HG03521 (cell line): ENCODE results near the gene ALG1L2.
"Not testable (repeated sequence)": the region's sequence is repeated elsewhere in the genome, so short reads cannot be mapped to it uniquely, and the experiment has no call there.

Experiments used
- ATAC-seq: cut with Tn5 transposase; IDR thresholded peaks from one replicate; pipeline ENCODE4 v1.9.1; 2021; ENCODE audit warnings: mild to moderate bottlenecking, moderate library complexity; ENCODE audit not compliant: unreplicated experiment

The ALG1L2 gene, protein sequence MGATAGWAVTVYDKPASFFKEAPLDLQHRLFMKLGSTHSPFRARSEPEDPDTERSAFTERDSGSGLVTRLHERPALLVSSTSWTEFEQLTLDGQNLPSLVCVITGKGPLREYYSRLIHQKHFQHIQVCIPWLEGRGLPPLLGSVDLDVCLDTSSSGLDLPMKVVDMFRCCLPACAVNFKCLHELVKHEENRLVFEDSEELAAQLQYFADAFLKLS

DNA sequence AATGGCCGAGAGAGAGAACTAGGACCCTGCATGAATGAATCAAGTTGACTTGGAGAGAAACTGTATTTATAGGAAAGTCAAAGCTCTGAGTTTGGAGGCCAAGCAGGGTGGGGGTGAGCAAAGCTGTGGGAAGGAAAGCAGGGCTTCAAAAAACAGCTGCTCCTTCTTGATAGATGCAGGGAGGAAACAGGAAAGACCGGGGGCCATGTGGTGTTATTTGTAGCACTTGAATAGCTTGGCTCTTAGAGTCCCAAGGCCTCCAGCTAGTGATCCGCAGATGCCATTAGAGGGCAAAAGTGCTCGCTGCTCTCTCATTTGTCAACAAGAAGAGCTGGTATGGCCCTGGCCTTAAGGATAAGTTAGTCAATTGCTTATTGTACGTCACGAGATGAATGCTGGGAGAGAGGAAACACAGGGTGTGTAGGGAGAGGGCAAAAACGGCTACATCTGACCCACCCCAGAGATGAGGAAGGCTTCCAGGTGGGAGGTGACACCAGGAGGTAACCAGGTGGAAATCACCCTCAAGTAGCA is at the start of gene ALG1L2:
ALG1L2 (plus strand) TSS at position 481 of the 531 bp plus-strand sequence. CDS start 186 bp downstream, outside the sequence.
- ATAC-seq, result no peak

- ATAC-seq, result not testable (repeated sequence)
Measured at GRCh38 chr3:130037126-130037815, 44.4 kb upstream of the ALG1L2 start.

- ATAC-seq, result not testable (repeated sequence)
Measured at GRCh38 chr3:130042736-130043135, 38.9 kb upstream of the ALG1L2 start.

- ATAC-seq, result not testable (repeated sequence)
Measured at GRCh38 chr3:130043658-130044057, 38.0 kb upstream of the ALG1L2 start.

DNA sequence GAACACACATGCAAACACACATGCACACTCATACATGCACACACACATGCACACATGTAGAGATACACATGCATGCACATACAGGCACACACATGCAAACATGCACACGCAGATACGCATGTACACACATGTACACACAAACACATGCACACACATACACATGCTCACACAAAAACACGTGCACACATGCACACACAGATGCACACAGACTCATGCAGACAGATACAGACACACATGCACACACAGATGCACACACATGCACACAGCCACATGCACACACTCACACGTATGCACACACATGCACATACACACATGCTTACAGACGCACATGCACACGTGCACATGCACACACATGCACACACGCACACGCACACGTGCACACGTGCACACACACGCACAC is 37.3 kb upstream of the ALG1L2 start:
- no peak for ATAC-seq

DNA sequence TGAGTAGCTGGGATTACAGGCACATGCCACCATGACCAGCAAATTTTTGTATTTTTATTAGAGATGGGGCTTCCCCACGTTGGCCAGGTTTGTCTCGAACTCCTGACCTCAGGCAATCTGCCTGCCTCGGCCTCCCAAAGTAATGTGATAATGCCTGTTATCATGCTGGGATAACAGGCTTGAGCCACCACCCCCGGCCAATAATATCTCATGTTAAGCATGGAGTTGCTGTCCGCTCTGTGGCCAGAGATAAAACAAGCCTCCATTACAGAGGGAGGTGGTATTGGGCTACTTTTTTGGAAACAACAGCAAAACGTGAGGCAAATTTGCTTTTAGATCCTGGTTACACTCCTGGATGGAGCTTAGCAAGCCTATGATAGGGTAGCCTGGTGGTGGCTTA is 32.9 kb upstream of the ALG1L2 start:
- ATAC-seq, result no peak

- ATAC-seq, result not testable (repeated sequence)
Measured at GRCh38 chr3:130052366-130052765, 29.3 kb upstream of the ALG1L2 start.

- not testable (repeated sequence) for ATAC-seq
Measured at GRCh38 chr3:130052965-130053364, 28.7 kb upstream of the ALG1L2 start.

DNA sequence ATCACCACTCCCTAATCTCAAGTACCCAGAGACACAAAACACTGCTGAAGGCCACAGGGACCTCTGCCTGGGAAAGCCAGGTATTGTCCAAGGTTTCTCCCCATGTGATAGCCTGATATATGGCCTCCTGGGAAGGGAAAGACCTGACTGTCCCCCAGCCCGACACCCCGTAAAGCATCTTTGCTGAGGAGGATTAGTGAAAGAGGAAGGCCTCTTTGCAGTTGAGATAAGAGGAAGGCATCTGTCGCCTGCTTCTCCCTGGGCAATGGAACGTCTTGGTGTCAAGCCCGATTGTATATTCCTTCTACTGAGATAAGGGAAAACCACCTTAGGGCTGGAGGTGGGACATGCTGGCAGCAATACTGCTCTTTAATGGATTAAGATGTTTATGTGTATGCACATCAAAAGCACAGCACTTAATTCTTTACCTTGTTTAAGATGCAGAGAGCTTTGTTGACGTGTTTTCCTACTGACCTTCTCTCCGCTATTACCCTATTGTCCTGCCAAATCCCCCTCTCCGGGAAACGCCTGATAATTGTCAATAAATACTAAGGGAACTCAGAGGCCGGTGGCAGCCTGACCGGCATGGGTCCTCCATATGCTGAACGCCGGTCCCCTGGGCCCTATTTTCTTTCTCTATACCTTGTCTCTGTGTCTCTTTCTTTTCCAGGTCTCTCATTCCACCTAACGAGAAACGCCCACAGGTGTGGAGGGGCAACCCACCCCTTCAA is 23.9 kb upstream of the ALG1L2 start:
- ATAC-seq, result not testable (repeated sequence)

DNA sequence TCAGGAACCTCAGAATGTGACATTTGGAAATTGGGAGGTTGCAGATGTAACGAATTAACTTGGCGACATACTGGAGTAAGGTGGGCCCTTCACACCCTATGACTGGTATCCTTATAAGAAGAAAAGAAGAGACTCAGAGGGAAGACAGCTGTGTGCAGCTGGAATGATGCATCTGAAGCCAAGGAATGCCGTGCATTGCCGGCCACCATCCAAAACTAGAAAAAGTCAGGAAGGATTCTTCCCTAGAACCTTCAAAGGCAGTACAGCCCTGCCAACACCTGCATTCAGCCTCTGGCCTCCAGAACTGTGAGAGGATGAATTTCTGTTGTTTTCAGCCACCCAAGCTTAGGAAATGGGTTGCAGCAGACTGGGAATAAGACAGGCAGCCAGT is 23.4 kb upstream of the ALG1L2 start:
- not testable (repeated sequence) for ATAC-seq

GRCh38 chr3:130058716-130059115 is 22.9 kb upstream of the ALG1L2 start:
- ATAC-seq, result not testable (repeated sequence)

DNA sequence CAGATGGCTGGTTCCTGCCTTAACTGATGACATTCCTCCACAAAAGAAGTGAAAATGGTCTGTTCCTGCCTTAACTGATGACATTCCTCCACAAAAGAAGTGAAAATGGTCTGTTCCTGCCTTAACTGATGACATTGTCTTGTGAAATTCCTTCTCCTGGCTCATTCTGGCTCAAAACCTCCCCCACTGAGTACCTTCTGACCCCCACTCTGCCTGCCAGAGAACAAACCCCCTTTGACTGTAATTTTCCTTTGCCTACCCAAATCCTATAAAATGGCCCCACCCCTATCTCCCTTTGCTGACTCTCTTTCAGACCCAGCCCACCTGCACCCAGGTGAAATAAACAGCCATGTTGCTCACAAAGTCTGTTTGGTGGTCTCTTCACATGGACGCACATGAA is 22.5 kb upstream of the ALG1L2 start:
- not testable (repeated sequence) for ATAC-seq

GRCh38 chr3:130073582-130073981 is 8.0 kb upstream of the ALG1L2 start:
- ATAC-seq, result no peak

GRCh38 chr3:130077636-130078035 is 4.0 kb upstream of the ALG1L2 start:
- no peak for ATAC-seq

DNA sequence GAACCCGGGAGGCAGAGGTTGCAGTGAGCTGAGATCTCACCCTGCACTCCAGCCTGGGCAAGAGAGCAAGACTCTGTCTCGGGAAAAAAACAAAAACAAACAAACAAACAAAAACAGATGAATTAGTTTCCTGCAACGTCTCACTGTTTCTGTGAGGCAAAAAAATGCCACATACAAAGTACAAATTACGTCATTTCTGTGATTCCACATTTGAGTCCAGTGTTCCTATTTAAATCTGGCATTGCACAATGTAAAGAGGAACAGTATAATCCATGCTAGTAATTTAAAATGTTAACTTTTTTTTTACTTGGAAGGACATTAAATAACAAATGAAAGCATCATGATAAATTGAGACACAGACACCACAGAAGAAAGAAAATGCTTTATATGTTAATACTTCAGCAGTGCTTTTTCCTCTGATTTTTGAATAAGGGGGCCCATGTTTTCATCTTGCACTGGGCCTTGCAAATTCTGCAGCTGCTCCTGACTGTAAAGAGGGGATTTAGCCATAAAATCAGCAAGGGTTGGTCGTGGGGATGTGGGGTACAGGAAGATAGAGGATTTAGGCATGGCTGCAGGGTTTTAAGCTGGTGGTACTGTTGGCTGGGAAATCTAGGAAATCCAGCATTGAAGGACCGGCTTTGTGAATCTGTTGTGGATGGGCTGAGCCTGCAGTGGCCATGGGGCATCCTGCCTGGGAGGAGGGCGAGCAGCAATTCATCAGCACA is 1.9 kb downstream of the ALG1L2 start:
- ATAC-seq, result not testable (repeated sequence)

GRCh38 chr3:130084436-130084980 is 2.9 kb downstream of the ALG1L2 start:
- no peak for ATAC-seq

DNA sequence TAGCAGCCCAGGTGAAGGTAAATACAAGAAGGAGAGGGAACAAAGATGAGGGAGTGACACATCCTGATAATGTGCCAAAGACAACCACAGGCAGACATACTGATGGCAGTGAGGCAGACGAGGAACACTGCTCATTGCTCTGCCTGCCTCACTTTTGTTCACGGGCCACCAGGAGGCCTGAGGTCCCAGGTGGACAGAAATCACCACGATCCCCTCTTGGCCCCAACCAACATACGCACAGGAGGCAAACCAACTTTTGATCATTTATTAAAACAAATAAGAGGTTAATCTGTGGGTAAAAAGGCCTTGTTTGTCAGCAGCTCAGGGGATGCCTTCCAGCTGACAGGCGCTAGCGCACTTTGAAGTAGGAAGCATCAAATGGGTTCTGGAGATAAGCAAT is 4.2 kb downstream of the ALG1L2 start:
- ATAC-seq, result no peak

DNA sequence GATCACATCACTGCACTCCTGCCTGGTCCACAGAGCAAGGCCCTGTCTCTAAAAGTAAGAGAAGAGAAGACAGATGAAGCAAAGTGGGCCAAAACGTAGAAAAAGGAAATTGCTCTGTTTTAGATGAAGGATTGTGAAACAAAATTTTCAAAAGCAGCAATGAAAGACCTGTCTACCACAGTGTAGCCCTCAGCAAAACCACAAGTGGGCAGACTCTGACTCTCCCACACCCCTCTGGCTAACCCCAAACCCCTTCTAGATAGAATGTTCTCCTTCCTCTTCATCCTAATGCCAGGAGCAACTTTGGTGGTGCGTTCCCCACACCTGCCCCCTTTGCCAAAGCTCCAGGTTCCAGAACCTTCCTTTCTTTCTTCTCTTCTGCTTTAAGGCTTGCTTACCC is 5.0 kb downstream of the ALG1L2 start:
- ATAC-seq, result not testable (repeated sequence)

GRCh38 chr3:130088061-130088460 is 6.4 kb downstream of the ALG1L2 start:
- ATAC-seq, result no peak

- not testable (repeated sequence) for ATAC-seq
Measured at GRCh38 chr3:130090681-130091080, 9.1 kb downstream of the ALG1L2 start.

DNA sequence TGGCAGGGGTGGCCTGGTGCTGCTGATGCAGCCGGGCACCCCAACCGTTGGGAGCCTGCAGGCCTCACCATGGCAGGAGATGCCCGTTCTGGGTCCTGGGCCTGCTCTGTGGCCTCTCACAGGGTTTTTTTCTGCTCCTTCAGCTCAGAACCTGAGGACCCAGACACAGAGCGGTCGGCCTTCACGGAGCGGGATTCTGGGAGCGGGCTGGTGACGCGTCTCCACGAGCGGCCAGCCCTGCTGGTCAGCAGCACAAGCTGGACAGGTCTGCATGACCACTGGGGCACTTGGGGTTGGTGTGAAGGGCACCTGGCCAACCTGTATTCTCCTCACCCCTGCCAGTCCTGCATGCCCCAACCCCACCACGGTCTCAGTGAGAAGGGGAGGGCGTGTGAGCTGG is 10.3 kb downstream of the ALG1L2 start:
- ATAC-seq, result no peak
